NCI-H2029 (cell line): Measurements from ENCODE around the gene CR2.
"Not testable (repeated sequence)": the region's sequence is repeated elsewhere in the genome, so short reads cannot be mapped to it uniquely, and the experiment has no call there.

Source experiments
- DNase-seq: peaks from one replicate; lab custom pipeline; 2025; lab: John Stamatoyannopoulos, UW

Gene CR2

DNA sequence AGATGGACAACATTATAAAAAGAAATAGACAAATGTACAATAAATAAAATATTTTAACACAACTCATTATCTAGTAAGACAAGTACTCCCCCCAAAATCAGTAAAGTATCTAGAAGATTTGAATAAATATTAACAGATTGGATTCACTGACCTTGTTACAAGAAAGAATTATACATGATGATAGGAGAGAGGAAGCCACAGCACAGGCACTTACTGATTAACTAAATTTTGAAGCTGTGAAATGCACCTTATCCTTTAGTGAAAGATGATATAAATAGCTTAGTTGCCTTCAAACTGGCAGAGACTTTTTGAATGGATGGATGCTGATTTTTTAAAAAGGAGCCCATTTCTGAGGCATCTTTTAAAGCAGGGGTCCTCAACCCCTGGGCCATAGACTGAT is 50.3 kb downstream of the CR2 start:
- no peak for DNase-seq

DNA sequence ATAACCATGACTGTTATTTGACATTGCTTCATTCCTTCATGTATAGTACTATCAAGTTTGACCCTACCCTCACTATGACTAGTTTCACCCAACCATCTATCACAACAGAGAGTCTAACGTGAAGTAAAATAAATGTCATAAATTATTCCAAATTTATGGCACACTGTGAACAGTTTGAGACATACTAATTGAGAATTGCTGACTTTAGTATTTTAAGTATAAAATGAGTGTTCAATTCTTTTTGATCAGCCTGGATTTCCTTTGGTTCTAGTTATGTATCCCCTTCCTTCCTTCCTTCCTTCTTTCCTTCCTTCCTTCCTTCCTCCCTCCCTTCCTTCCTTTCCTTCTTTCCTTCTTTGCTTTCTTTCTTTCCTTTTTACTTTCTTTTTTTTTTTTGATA is 56.3 kb downstream of the CR2 start:
- no peak for DNase-seq

DNA sequence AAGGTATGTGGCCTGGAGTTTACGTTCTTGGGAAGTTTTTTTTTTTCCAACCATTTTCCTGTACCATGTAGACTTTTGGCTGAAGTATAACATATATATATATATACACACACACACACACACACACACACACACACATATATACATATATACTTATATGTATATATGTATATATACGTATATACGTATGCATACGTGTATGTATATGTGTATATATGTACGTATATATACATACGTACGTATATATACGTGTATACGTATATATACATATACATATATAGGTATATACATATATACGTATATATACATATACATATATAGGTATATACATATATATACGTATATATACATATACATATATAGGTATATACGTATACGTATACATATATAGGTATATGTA is 60.8 kb downstream of the CR2 start:
- no peak for DNase-seq

DNA sequence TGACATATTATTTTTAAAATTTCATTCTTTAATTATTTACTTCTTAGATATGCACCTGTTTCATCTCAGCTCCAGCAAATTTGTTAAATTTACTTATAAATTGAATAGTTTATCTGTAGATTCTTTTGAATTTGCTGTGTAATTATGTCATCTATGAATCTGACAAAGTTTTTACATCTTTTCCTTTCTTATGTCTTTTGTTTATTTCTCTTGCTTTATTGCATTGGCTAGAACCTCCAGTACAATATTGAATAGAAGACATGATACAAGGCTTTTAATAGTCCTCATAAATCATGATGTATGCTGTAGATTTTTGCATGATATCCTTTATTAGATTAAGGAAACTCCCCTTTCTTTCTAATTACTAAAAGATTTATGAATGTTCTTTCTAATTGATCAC is 62.6 kb downstream of the CR2 start:
- DNase-seq: no peak

DNA sequence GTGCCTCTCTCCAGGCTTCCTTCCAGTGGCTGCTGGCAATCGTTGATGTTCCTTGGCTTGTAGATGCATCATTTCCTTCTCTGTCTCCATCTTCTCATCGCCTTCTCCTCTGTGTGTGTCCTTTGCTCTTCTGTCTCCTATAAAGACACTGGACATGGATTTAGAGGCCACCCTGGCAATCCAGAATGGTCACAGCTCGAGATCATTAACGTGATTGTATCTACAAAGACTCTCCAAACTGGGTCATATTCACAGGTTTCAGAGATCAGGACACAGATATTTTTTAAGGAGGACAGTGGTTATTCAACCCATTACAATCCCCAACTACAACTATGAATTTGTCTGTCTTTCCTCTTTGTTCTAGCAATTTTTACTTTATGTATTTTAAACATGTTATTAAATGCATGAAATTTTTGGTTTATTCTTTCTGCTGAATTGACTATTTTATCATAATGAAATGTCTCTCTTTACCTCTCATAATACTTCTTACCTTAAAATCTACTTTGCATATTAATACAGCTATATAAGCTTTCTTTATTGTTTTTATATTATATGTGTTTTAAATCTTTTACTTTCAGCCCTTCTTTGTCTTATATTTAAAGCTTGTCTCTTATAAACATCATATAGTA is 64.6 kb downstream of the CR2 start:
- no peak for DNase-seq

DNA sequence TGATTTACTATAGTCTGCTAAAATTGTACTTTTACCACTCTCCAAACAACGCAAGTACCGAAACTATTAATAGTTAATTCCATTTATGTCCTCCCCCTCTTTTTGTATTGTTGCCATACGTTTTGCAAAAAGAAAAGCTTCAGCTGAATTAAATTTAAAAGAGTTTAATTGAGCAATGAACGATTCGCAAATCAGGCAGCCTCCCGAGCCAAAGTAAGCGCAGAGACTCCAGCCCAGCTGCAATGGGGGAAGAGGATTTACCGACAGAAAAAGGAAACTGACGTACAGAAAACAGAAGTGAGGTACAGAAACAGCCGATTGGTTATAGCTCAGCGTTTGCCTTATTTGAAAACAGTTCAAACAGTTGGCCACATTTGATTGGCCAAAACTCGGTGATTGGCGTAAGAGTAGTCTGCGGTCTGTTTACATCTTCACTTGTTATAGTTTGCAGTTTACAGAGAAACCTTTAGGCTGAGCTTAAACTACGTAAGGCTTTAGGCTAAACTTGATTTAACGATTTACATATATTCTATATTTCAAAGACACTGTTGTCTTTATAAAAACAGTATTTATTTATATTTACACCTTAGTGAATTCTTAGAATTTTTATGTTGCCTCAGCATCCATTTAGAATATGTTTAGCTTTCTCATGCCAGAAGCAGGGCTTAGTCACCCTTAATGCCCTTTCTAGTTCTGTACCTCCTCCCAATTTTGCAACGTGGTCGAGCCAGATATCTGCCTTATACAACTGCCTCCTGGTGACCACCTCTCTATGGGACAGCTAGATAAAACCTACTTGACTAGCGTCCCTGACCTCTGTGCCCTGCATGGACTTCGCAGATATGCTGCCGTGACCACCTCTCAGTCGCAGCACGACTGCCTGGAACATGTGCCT is 65.6 kb downstream of the CR2 start:
- DNase-seq: no peak

DNA sequence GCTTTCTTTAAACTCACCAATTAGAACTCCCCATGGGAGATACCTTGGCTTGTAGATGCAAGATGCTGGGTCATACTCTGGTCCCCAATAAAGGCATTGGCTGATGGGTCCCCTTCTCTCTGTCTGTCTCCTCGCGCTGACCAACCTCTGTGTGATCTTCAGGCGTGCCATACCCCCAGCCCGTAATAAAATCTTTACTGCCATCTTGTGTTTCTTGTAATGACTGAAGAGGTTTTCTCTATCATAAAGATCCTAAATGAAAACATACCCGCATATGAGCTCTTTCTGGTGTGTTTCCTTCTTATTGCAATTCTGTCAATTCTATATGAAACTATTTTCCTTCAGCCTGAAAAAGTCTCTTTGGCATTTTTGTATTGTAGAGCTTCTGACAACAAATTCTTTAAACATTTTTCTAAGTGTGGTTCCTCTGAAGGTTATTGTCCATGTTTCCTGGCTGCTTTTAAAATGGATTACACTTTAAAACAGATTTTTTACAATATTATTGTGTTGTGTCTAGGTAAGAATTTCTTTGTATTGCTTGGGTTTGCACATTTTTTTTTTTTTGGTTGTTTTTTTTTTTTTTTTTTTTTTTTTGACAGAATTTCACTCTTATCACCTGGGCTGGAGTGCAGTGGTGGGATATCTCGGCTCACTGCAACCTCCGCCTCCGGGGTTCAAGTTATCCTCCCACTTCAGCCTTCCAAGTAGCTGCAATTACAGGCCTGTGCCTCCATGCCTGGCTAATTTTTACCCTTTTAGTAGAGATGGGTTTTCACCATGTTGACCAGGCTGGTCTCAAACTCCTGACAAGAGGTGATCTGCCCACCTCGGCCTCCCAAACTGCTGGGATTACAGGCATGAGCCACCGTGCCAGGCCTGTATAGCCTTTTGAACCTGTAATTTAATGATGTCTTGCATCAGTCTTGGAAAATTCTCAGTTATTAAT is 66.5 kb downstream of the CR2 start:
- DNase-seq: not testable (repeated sequence)

DNA sequence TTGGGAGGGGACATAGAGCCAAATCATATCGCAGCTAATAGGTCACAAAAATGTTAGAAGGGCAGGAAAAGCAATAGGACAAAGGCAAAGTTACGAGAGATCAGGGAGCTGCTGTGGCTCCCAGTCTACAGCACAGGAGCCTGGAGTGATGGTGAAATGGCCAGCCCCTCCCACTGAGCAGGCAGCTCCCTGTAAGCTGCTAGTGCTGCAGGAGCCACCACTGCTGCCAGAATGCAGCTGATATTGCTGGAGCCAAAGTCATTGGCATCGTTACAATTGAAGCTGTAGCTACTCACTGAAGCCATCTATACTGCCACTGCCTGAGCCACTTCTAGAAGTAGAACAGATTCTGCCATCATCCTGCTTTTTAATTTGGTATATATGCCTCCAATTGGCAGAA is 71.1 kb downstream of the CR2 start:
- DNase-seq: not testable (repeated sequence)

DNA sequence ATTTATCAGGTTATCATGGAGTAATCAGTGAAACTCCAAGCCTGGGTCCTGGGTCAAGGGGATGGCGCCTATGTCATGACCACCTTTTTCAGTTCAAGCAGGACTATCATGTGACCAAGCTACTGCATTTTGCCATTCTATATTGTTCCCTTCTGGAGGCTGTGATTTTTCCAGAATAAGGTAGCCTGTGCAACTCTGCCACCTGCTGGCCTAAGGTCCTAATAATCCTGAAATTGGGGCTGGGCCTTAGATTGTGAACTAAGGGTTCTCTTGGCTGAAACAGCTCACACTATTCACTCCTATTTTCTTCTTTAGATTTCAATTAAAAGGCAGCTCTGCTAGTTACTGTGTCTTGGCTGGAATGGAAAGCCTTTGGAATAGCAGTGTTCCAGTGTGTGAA is 74.3 kb downstream of the CR2 start:
- DNase-seq: not testable (repeated sequence)

DNA sequence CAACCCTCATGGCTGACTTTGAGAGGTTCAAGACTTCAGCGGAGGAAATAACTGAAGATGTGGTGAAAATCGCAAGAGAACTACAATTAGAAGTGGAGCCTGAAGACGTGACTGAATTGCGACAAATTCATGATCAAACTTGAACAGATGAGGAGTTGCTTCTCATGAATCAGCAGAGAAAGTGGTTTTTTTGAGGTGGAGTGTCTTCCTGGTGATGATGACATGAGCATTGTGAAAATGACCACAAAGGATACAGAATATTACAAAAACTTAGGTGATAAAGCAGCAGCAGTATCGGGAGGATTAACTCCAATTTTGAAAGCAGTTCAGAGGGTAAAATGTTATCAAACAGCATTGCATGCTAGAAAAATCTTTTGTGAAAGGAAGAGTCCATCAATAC is 82.1 kb downstream of the CR2 start:
- not testable (repeated sequence) for DNase-seq
